HFF-Myc (cell line): ENCODE results near the gene ZNF768.
"Not testable (repeated sequence)": the region's sequence is repeated elsewhere in the genome, so short reads cannot be mapped to it uniquely, and the experiment has no call there.

Experiments used
- DNase-seq: peaks from one replicate; pipeline ENCODE4 v3.0.0-alpha.2; 2011; ENCODE audit warnings: low read depth; ENCODE audit errors: extremely low read depth
- H3K4me3 ChIP-seq: replicated peaks from 2 replicates; pipeline ENCODE4 v1.5.1; 2011; ENCODE audit warnings: low read depth, mild to moderate bottlenecking, control low read depth, low read length
- TF ChIP-seq, protein P1 (sequence below): IDR thresholded peaks from 2 replicates; pipeline ENCODE4 v1.5.1; 2012; ENCODE audit warnings: mild to moderate bottlenecking, low read depth, low read length, control low read depth; ENCODE audit errors: missing control alignments

Gene ZNF768

DNA sequence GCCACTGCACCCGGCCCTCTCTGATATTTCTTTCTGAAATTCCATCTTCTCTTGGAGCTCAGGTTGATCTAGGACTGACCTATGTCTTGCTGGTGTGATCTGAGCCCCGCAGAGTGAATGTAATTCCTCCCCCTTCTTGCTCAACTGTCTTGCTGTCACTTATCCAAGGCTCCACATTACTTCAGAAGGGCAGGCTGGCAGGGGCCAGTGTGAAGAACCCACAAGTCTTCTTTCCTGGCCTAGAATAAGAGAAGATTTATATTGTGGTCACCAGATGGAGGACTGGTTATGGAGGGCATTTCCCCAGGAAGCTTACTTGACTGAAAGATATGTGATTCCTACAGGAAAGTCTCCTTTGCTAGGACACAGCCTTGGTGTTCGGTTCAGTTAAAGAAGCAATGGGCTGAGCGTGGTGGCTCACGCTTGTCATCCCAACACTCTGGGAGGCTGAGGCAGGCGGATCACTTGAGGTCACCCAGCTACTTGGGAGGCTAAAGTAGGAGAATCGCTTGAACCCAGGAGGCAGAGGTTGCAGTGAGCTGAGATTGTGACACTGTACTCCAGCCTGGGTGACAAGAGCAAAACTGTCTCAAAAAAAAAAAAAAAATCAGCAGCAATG, 40.4 kb downstream of the ZNF768 start:
- DNase-seq, result no peak
- TF ChIP-seq, protein P1, sequence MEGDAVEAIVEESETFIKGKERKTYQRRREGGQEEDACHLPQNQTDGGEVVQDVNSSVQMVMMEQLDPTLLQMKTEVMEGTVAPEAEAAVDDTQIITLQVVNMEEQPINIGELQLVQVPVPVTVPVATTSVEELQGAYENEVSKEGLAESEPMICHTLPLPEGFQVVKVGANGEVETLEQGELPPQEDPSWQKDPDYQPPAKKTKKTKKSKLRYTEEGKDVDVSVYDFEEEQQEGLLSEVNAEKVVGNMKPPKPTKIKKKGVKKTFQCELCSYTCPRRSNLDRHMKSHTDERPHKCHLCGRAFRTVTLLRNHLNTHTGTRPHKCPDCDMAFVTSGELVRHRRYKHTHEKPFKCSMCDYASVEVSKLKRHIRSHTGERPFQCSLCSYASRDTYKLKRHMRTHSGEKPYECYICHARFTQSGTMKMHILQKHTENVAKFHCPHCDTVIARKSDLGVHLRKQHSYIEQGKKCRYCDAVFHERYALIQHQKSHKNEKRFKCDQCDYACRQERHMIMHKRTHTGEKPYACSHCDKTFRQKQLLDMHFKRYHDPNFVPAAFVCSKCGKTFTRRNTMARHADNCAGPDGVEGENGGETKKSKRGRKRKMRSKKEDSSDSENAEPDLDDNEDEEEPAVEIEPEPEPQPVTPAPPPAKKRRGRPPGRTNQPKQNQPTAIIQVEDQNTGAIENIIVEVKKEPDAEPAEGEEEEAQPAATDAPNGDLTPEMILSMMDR, result no peak
- no peak overlapping the region for H3K4me3 ChIP-seq

DNA sequence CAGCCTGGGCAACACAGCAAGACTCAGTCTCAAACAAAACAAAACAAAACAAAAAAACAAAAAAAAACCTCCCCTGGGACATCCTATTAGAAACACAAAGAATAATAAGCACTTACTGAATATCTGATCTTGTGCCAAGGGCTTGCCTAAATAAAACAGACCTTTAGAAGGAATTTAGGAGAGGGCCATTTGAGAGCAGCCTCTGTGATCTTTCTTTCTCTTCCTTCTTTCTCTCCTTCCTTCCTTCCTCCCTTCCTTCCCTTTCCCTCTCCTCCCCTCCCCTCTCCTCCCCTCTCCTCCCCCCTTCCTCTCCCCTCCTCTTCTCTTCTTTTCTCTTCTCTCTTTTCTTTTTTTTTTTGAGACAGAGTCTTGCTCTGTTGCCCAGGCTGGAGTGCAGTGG, 41.5 kb downstream of the ZNF768 start:
- no peak for DNase-seq
- no peak overlapping the region for H3K4me3 ChIP-seq
- TF ChIP-seq, protein P1, result no peak

DNA sequence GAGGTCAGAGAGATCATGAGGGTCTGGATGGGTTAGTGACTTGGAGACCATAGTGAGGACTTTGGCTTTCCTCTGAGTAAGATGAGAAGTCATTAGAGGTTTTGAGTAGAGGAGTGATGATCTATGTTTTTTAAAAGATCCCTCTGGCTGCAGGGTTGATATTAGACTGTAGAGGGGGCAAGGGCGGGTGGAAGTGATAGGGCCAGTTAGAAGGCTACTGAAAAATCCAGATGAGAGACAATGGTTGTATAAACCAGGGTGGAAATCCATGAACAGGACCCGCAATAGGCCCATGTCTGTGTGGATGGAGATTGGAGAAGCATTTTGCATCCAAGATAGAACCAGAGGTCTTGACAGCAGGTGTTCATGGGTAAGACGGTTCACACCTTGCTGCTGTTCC, 44.0 kb downstream of the ZNF768 start:
- H3K4me3 ChIP-seq, result no peak overlapping the region
- TF ChIP-seq, protein P1, result peak; percentile 31
- DNase-seq, result no peak

DNA sequence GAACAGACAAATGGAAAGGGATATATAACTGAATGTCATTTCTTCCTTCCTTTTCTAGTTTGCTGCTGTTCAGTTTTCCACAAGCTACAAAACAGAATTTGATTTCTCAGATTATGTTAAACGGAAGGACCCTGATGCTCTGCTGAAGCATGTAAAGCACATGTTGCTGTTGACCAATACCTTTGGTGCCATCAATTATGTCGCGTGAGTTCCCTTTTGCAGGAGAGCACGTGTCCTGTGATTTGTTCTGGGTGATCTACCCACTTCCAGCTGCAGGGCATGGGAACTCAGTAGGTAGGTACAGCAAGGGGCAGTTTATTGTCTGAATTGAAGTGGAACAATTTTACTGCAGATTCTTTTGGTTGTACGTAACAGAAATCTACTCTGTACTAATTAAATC, 45.0 kb downstream of the ZNF768 start:
- H3K4me3 ChIP-seq, result no peak overlapping the region
- no peak for DNase-seq
- TF ChIP-seq, protein P1, result no peak

GRCh38 chr16:30478766-30479478, 47.4 kb downstream of the ZNF768 start:
- H3K4me3 ChIP-seq, result no peak overlapping the region
- DNase-seq, result no peak
- TF ChIP-seq, protein P1, result no peak

GRCh38 chr16:30477773-30478172, 48.6 kb downstream of the ZNF768 start:
- not testable (repeated sequence) for DNase-seq, H3K4me3 ChIP-seq

DNA sequence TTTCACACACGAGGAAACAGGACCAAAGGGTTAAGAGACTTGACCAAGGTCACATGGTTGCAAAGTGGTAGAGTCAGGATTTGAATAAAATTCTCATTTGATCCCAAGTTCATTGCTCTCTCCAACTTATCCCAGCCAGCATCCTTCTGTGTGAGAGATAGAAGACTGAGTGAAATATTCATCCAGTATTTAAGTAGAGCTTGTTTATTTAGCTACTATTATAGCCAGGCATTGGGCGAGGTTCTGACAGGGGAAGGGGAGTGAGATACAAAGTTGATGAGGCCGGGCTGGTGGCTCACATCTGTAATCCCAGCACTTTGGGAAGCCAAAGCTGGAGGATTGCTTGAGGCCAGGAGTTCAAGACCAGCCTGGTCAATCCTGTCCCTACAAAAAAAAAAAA, 49.4 kb downstream of the ZNF768 start:
- no peak for DNase-seq
- TF ChIP-seq, protein P1, result no peak
- H3K4me3 ChIP-seq, result no peak overlapping the region
